ENCODE results near the gene SUMF1.

GRCh38 chr3:4385201-4385600, 81.9 kb downstream of the SUMF1 start:
- no peak for TF ChIP-seq BHLHE40 (IDR thresholded peaks at IDR 0.05; ENCODE audit: low read depth, low read length)
- TF ChIP-seq POLR2A (IDR thresholded peaks at IDR 0.05; ENCODE audit: low read depth, low read length) = no peak
- no peak for TF ChIP-seq RAD21 (IDR thresholded peaks at IDR 0.05; ENCODE audit: low read length)
- TF ChIP-seq MXI1 (IDR thresholded peaks at IDR 0.05; ENCODE audit: borderline replicate concordance, low read depth, low read length) = no peak
- no peak for TF ChIP-seq CTCF (conservative IDR thresholded peaks at IDR 0.05; ENCODE audit: low read depth, low read length)
